HCT116 (cell line): ENCODE data around the gene CSHL1. TPM values are rescaled to one million over a fixed set of nuclear protein-coding genes. Genes with fewer than 3 reads are reported as not detected.

Experiments
- ATAC-seq: fragments of 200-7000 bp; cut with Tn5 transposase; 2 replicates; pipeline ENCODE4 v1.9.1; 2020; ENCODE audit warnings: mild to moderate bottlenecking, moderate library complexity
- BruUV-seq: library from RNA; stranded (reverse); fragments of 400-500 nt; replicated peaks from 2 replicates; lab custom pipeline; 2021; lab: Mats Ljungman, UMichigan
- CTCF ChIA-PET: fragments of 300-600 bp; sonication (Branson Sonifier 250); formaldehyde crosslinking; loops from one replicate; lab custom pipeline; 2021; ENCODE audit warnings: antibody characterized with exemption; lab: Charles Lee
- POLR2A ChIA-PET: fragments of 300-600, 350-600 bp; sonication (Branson Sonifier 250); formaldehyde crosslinking; loops from one replicate; lab custom pipeline; 2021; ENCODE audit warnings: antibody characterized with exemption; lab: Charles Lee
- RAD21 ChIA-PET, 2 experiments: fragments of 300-600 bp; sonication (Branson Sonifier 250); formaldehyde crosslinking; loops; one replicate each; lab custom pipeline; 2023; ENCODE audit warnings: low total read pairs in 2 of 2; ENCODE audit not compliant: uncharacterized antibody in 2 of 2, unreplicated experiment in 2 of 2, low non-redundant PET in 1 of 2; lab: Charles Lee
- DNase-seq: peaks from one replicate; pipeline ENCODE4 v3.0.0-alpha.2; 2010; ENCODE audit warnings: low read depth, low spot score
- H2AFZ ChIP-seq: fragments of 200-600 bp; shearing (Covaris generic), sonication (generic); 2 replicates; pipeline ENCODE4 v1.6.1; 2017; ENCODE audit warnings: low read depth, mixed run types, mixed read lengths, antibody characterized with exemption, low read length; ENCODE audit not compliant: poor library complexity, severe bottlenecking
- H3K27ac ChIP-seq: 2 replicates; pipeline ENCODE4 v1.5.1; 2012; ENCODE audit warnings: low read depth, low read length
- H3K27me3 ChIP-seq: fragments of 200-600 bp; sonication (generic); 2 replicates; pipeline ENCODE4 v1.6.1; 2016; ENCODE audit warnings: mixed run types, low read length, mixed read lengths; ENCODE audit not compliant: insufficient read depth
- H3K36me3 ChIP-seq, 2 experiments: fragments of 200-500 bp in 1 of 2; fragments of 200-600 bp in 1 of 2; sonication (Bioruptor generic) in 1 of 2; sonication (generic) in 1 of 2; 2 replicates each; pipeline versions ENCODE4 v1.5.1 to v1.6.1; 2014 to 2016; ENCODE audit warnings: low read length in 2 of 2, inconsistent platforms in 1 of 2, mixed read lengths in 1 of 2, mixed run types in 1 of 2; ENCODE audit not compliant: insufficient read depth in 2 of 2, control insufficient read depth in 1 of 2
- H3K4me1 ChIP-seq, 2 experiments: fragments of 200-600 bp in 1 of 2; sonication (generic) in 1 of 2; 2 replicates each; pipeline versions ENCODE4 v1.5.1 to v1.6.1; 2012 to 2017; ENCODE audit warnings: low read length in 2 of 2, inconsistent platforms in 1 of 2, mild to moderate bottlenecking in 1 of 2, mixed read lengths in 1 of 2, mixed run types in 1 of 2, moderate library complexity in 1 of 2; ENCODE audit not compliant: insufficient read depth in 2 of 2, control insufficient read depth in 1 of 2
- H3K4me2 ChIP-seq: fragments of 200-600 bp; sonication (generic); 2 replicates; pipeline ENCODE4 v1.6.1; 2017; ENCODE audit warnings: mixed run types, low read length, mixed read lengths
- H3K4me3 ChIP-seq, 2 experiments: fragments of 200-600 bp in 1 of 2; sonication (generic) in 1 of 2; replicated peaks in 1 of 2; 2 replicates each; pipeline ENCODE4 v1.5.1; 2011 to 2016; ENCODE audit warnings: low read length in 2 of 2, control low read depth in 1 of 2, low read depth in 1 of 2, mild to moderate bottlenecking in 1 of 2, mixed read lengths in 1 of 2, mixed run types in 1 of 2
- H3K79me2 ChIP-seq: fragments of 200-600 bp; sonication (generic); 2 replicates; pipeline ENCODE4 v1.6.1; 2017; ENCODE audit warnings: mild to moderate bottlenecking, mixed run types, low read length, moderate library complexity, mixed read lengths; ENCODE audit not compliant: insufficient read depth
- H3K9ac ChIP-seq: fragments of 200-600 bp; sonication (generic); 2 replicates; pipeline ENCODE4 v1.6.1; 2016; ENCODE audit warnings: low read length, mixed read lengths
- H3K9me2 ChIP-seq: fragments of 200-600 bp; sonication (generic), shearing (Covaris generic); 2 replicates; pipeline ENCODE4 v1.6.1; 2017; ENCODE audit warnings: mixed run types, mild to moderate bottlenecking, moderate library complexity; ENCODE audit not compliant: insufficient read depth
- H3K9me3 ChIP-seq, 2 experiments: fragments of 200-500 bp in 1 of 2; fragments of 200-600 bp in 1 of 2; sonication (Bioruptor generic) in 1 of 2; sonication (generic) in 1 of 2; 2 replicates each; pipeline ENCODE4 v1.6.1; 2014 to 2017; ENCODE audit warnings: low read length in 2 of 2, mixed read lengths in 2 of 2, inconsistent platforms in 1 of 2, low read depth in 1 of 2, mild to moderate bottlenecking in 1 of 2, mixed run types in 1 of 2, moderate library complexity in 1 of 2; ENCODE audit not compliant: control insufficient read depth in 1 of 2, insufficient read depth in 1 of 2
- H4K20me1 ChIP-seq: fragments of 200-600 bp; sonication (generic), shearing (Covaris generic); 2 replicates; pipeline ENCODE4 v1.6.1; 2017; ENCODE audit warnings: mixed run types, mild to moderate bottlenecking, moderate library complexity; ENCODE audit not compliant: insufficient read depth
- CEBPB ChIP-seq: IDR thresholded peaks from 2 replicates; pipeline ENCODE4 v1.6.1; 2012; ENCODE audit warnings: low read depth
- EZH2 ChIP-seq: fragments of 200-600 bp; sonication (generic); IDR thresholded peaks from 2 replicates; pipeline ENCODE4 v1.6.1; 2017; ENCODE audit warnings: antibody characterized with exemption, mixed run types
- EZH2phosphoT487 ChIP-seq: fragments of 200-600 bp; IDR thresholded peaks from 2 replicates; pipeline ENCODE4 v1.6.1; 2018; ENCODE audit warnings: antibody characterized with exemption, borderline replicate concordance
- FOSL1 ChIP-seq: IDR thresholded peaks from 2 replicates; pipeline ENCODE4 v1.6.1; 2012; ENCODE audit warnings: low read depth
- POLR2A ChIP-seq: IDR thresholded peaks from 2 replicates; pipeline ENCODE4 v1.7.0; 2011; ENCODE audit warnings: borderline replicate concordance; ENCODE audit not compliant: insufficient read depth, insufficient read length; ENCODE audit errors: extremely low read depth
- SRF ChIP-seq: IDR thresholded peaks from 2 replicates; pipeline ENCODE4 v1.6.1; 2012; ENCODE audit warnings: low read depth
- TCF7L2 ChIP-seq: IDR thresholded peaks from 2 replicates; pipeline ENCODE4 v1.7.0; 2011; ENCODE audit warnings: borderline replicate concordance, inconsistent platforms; ENCODE audit not compliant: insufficient read depth, insufficient read length; ENCODE audit errors: extremely low read depth
- intact Hi-C: fragments of 100-400 bp; cut with micrococcal nuclease; formaldehyde crosslinking; loops from 2 replicates; pipeline ENCODE4 v1.10.0; 2022
- total RNA-seq: library from RNA; stranded (reverse); gene quantifications from one replicate; pipeline ENCODE4 v1.2.1, GENCODE V29; 2021; ENCODE audit not compliant: unreplicated experiment
- TF ChIP-seq, protein P1 (sequence below), 3 experiments: fragments of 200-600 bp in 1 of 3; sonication (generic) in 1 of 3; IDR thresholded peaks in 2 of 3; conservative IDR thresholded peaks in 1 of 3; 2 replicates each; pipeline ENCODE4 v1.5.1; 2012 to 2017; ENCODE audit warnings: low read depth in 2 of 3, low read length in 2 of 3, antibody characterized with exemption in 1 of 3, borderline replicate concordance in 1 of 3, control low read depth in 1 of 3, mild to moderate bottlenecking in 1 of 3, mixed read lengths in 1 of 3, mixed run types in 1 of 3, moderate library complexity in 1 of 3; ENCODE audit not compliant: insufficient read depth in 1 of 3
- TF ChIP-seq, protein P2 (sequence below): IDR thresholded peaks from 2 replicates; pipeline ENCODE4 v1.6.1; 2012; ENCODE audit warnings: low read depth
- TF ChIP-seq, protein P3 (sequence below): IDR thresholded peaks from 2 replicates; pipeline ENCODE4 v1.6.1; 2012
- TF ChIP-seq, protein P4 (sequence below): IDR thresholded peaks from 2 replicates; pipeline ENCODE4 v1.6.1; 2012

Gene CSHL1
- total RNA-seq, 1 experiment from 2014 or later = not detected

DNA sequence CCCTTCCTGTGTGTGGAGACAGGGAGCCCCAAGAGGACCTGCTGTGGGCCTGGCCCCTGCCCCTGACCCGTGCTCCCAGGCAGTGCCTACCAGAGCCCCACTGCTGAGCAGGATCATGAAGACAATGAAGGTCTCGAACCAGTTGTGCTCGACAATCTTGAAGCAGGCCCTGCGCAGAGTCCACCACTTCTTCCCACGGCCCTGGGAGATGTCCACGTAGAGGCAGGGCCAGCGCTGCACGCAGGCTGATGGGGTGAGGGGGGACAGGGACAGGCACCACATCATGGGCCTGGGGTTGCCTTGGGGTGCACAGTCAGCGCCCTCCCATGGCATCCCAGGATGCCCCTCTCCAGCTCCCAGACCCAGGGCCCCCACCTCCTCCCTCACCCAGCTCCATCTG lies 37.5 kb upstream of the CSHL1 start:
- POLR2A ChIA-PET = no interaction called here
- RAD21 ChIA-PET = no interaction called here
- H3K4me3 ChIP-seq = no peak overlapping the region
- DNase-seq = no peak
- no peak for TF ChIP-seq EZH2
- TF ChIP-seq, protein P1, sequence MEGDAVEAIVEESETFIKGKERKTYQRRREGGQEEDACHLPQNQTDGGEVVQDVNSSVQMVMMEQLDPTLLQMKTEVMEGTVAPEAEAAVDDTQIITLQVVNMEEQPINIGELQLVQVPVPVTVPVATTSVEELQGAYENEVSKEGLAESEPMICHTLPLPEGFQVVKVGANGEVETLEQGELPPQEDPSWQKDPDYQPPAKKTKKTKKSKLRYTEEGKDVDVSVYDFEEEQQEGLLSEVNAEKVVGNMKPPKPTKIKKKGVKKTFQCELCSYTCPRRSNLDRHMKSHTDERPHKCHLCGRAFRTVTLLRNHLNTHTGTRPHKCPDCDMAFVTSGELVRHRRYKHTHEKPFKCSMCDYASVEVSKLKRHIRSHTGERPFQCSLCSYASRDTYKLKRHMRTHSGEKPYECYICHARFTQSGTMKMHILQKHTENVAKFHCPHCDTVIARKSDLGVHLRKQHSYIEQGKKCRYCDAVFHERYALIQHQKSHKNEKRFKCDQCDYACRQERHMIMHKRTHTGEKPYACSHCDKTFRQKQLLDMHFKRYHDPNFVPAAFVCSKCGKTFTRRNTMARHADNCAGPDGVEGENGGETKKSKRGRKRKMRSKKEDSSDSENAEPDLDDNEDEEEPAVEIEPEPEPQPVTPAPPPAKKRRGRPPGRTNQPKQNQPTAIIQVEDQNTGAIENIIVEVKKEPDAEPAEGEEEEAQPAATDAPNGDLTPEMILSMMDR (IDR thresholded peaks at IDR 0.05 in 2 of 3, conservative IDR thresholded peaks at IDR 0.05 in 1 of 3; ENCODE audit: borderline replicate concordance in 1 of 3, insufficient read depth in 1 of 3, low read depth in 2 of 3, low read length in 2 of 3) = no peak
- TF ChIP-seq, protein P2, sequence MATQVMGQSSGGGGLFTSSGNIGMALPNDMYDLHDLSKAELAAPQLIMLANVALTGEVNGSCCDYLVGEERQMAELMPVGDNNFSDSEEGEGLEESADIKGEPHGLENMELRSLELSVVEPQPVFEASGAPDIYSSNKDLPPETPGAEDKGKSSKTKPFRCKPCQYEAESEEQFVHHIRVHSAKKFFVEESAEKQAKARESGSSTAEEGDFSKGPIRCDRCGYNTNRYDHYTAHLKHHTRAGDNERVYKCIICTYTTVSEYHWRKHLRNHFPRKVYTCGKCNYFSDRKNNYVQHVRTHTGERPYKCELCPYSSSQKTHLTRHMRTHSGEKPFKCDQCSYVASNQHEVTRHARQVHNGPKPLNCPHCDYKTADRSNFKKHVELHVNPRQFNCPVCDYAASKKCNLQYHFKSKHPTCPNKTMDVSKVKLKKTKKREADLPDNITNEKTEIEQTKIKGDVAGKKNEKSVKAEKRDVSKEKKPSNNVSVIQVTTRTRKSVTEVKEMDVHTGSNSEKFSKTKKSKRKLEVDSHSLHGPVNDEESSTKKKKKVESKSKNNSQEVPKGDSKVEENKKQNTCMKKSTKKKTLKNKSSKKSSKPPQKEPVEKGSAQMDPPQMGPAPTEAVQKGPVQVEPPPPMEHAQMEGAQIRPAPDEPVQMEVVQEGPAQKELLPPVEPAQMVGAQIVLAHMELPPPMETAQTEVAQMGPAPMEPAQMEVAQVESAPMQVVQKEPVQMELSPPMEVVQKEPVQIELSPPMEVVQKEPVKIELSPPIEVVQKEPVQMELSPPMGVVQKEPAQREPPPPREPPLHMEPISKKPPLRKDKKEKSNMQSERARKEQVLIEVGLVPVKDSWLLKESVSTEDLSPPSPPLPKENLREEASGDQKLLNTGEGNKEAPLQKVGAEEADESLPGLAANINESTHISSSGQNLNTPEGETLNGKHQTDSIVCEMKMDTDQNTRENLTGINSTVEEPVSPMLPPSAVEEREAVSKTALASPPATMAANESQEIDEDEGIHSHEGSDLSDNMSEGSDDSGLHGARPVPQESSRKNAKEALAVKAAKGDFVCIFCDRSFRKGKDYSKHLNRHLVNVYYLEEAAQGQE = no peak
- TF ChIP-seq, protein P3, sequence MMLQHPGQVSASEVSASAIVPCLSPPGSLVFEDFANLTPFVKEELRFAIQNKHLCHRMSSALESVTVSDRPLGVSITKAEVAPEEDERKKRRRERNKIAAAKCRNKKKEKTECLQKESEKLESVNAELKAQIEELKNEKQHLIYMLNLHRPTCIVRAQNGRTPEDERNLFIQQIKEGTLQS = no peak
- no peak for TF ChIP-seq CEBPB
- TF ChIP-seq FOSL1 = no peak
- no peak for TF ChIP-seq POLR2A
- no peak for TF ChIP-seq EZH2phosphoT487
- TF ChIP-seq, protein P4, sequence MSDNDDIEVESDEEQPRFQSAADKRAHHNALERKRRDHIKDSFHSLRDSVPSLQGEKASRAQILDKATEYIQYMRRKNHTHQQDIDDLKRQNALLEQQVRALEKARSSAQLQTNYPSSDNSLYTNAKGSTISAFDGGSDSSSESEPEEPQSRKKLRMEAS = no peak
- no peak for TF ChIP-seq TCF7L2
- TF ChIP-seq SRF = no peak
- H3K36me3 ChIP-seq = no peaks in the 10 kb centered on the region
- no peak overlapping the region for H3K4me2 ChIP-seq
- no peak for ATAC-seq
- H3K27ac ChIP-seq = no peak overlapping the region
- CTCF ChIA-PET = interaction anchor here (1.0 to 3.3 kb wide), 2 partner anchors 9 to 185 kb away, joined by 3 to 22 read pairs; no protein-coding TSS in a partner anchor
- no peaks in the 10 kb centered on the region for H4K20me1 ChIP-seq
- no peak overlapping the region for H3K9ac ChIP-seq
- H2AFZ ChIP-seq = no peak overlapping the region
- no peaks in the 10 kb centered on the region for H3K9me3 ChIP-seq
- intact Hi-C loops = no loop called here
- H3K27me3 ChIP-seq = no peaks in the 10 kb centered on the region
- H3K79me2 ChIP-seq = no peaks in the 10 kb centered on the region
- H3K9me2 ChIP-seq = no peaks in the 10 kb centered on the region
- H3K4me1 ChIP-seq = peaks cover 0 to 10% of the 10 kb centered on the region in 2 experiments; a peak in 1 of 4 replicates
- BruUV-seq = no TSS peak
